Muscle layer of colon (tissue), 2 donors: ENCODE data around the gene PTP4A1.
A peak's percentile ranks its signal among the peaks of the same experiment; 100 is the strongest.
"Not testable (repeated sequence)": the region's sequence is repeated elsewhere in the genome, so short reads cannot be mapped to it uniquely, and the experiment has no call there.

Experiments
- H3K27ac ChIP-seq: one replicate; pipeline ENCODE4 v1.7.0; 2013; ENCODE audit warnings: low read depth, mild to moderate bottlenecking, low read length, moderate library complexity
- H3K27me3 ChIP-seq, 2 donors: one replicate each; pipeline ENCODE4 v1.7.0; 2013; ENCODE audit warnings: low read length in 2 of 2, mild to moderate bottlenecking in 2 of 2; ENCODE audit not compliant: insufficient read depth in 2 of 2, control insufficient read depth in 1 of 2
- H3K36me3 ChIP-seq: one replicate; pipeline ENCODE4 v1.7.0; 2013; ENCODE audit warnings: mild to moderate bottlenecking, low read length; ENCODE audit not compliant: insufficient read depth
- H3K4me1 ChIP-seq: one replicate; pipeline ENCODE4 v1.7.0; 2013; ENCODE audit warnings: mild to moderate bottlenecking, low read length; ENCODE audit not compliant: insufficient read depth
- H3K4me3 ChIP-seq, 2 donors: one replicate each; pipeline ENCODE4 v1.7.0; 2013; ENCODE audit warnings: low read length in 2 of 2, low read depth in 1 of 2, mild to moderate bottlenecking in 1 of 2, moderate library complexity in 1 of 2
- H3K9ac ChIP-seq: one replicate; pipeline ENCODE4 v1.7.0; 2013; ENCODE audit warnings: low read length
- H3K9me3 ChIP-seq: one replicate; pipeline ENCODE4 v1.7.0; 2013; ENCODE audit warnings: mild to moderate bottlenecking, low read length
- donor health status: abdominal sarcoma.
- donor health status: Adenocarcinoma of cecum.

The PTP4A1 gene

GRCh38 chr6:63572044-63572746 is at the start of gene PTP4A1, which contains the start of gene LOC128125822:
Gene PTP4A1 (plus strand): TSS chr6:63572480. CDS start chr6:63576881, 4,401 bp downstream.
Gene LOC128125822 (plus strand): TSS chr6:63572480.
- Histone ChIP-seq H3K4me3 (peak within 1 kb of the TSS; percentile 88 to 98), H3K9ac (peak within 1 kb of the TSS; percentile 64), H3K27ac (peak within 1 kb of the TSS; percentile 100), H3K36me3 (peaks cover 9% of the 10 kb centered on the region), H3K27me3 (no peaks in the 10 kb centered on the region), H3K9me3 (no peaks in the 10 kb centered on the region), H3K4me1 (peaks cover 23% of the 10 kb centered on the region)

DNA sequence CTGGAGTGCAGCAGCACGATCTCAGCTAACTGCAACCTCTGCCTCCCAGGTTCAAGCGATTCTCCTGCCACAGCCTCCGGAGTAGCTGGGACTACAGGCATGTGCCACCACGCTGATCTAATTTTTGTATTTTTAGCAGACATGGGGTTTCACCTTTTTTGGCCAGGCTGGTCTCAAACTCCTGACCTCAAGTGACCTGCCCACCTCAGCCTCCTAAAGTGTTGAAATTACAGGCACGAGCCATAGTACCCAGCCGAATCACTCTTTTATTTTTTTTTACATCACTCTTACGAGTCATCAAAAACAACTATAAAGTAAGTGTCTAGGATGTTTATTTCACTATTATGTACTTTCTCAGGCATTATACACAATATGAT is 49.4 kb upstream of the PTP4A1 start:
- not testable (repeated sequence) for H3K4me3 ChIP-seq, H3K36me3 ChIP-seq, H3K27me3 ChIP-seq, H3K9me3 ChIP-seq, H3K4me1 ChIP-seq, H3K9ac ChIP-seq, H3K27ac ChIP-seq

DNA sequence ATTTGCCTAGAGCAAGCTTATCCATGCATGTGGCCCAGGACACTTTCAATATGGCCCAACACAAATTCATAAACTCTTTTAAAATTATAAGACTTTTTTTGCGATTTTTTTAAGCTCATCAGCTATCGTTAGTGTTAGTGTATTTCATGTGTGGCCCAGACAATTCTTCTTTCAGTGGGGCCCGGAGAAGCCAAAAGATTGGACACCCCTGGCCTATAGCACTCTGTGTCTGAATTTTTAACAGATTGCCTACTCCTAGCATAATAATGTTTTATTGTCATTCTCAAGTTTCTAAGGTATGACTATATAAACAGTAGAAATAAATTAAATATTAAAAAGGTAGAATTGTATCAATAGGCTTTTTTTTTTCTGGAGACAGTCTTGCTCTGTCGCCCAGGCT is 48.6 kb upstream of the PTP4A1 start:
- H3K36me3 ChIP-seq: no peaks in the 10 kb centered on the region
- H3K9me3 ChIP-seq: no peaks in the 10 kb centered on the region
- H3K27me3 ChIP-seq: no peaks in the 10 kb centered on the region
- H3K4me3 ChIP-seq: no peak overlapping the region
- H3K4me1 ChIP-seq: peaks cover 8% of the 10 kb centered on the region
- H3K9ac ChIP-seq: no peak overlapping the region
- no peak overlapping the region for H3K27ac ChIP-seq

GRCh38 chr6:63525186-63525878 is 46.9 kb upstream of the PTP4A1 start:
- H3K9ac ChIP-seq: no peak overlapping the region
- H3K27me3 ChIP-seq: no peaks in the 10 kb centered on the region
- no peak overlapping the region for H3K27ac ChIP-seq
- no peaks in the 10 kb centered on the region for H3K9me3 ChIP-seq
- H3K4me3 ChIP-seq: no peak overlapping the region
- H3K4me1 ChIP-seq: peaks cover 8% of the 10 kb centered on the region
- no peaks in the 10 kb centered on the region for H3K36me3 ChIP-seq

DNA sequence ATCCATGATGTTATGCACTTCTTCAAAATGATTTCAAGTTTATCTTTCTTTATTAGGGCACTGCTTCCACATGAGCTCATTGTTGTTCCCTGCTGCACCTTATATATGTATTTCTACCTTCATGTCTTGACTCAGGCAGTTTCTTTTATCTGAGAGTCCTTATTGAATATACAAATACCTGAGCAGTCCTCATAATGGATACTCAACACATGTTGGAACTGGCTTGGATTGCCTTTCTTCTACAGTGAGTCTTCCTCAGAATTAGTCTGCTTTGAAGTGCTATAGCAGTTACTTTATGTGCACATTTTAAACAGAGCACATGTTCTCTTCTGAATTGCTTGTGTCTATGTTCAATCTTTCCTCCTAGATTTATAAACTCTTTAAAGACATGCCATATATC is 45.3 kb upstream of the PTP4A1 start:
- Histone ChIP-seq H3K9me3 (no peaks in the 10 kb centered on the region), H3K4me1 (peaks cover 8% of the 10 kb centered on the region), H3K27me3 (no peaks in the 10 kb centered on the region), H3K36me3 (no peaks in the 10 kb centered on the region), H3K4me3 (no peak overlapping the region), H3K9ac (no peak overlapping the region), H3K27ac (no peak overlapping the region)

GRCh38 chr6:63527658-63528514 is 44.4 kb upstream of the PTP4A1 start:
- Histone ChIP-seq H3K9ac (no peak overlapping the region), H3K27ac (no peak overlapping the region), H3K4me1 (peaks cover 8% of the 10 kb centered on the region), H3K27me3 (no peaks in the 10 kb centered on the region), H3K9me3 (no peaks in the 10 kb centered on the region), H3K36me3 (no peaks in the 10 kb centered on the region), H3K4me3 (no peak overlapping the region)

GRCh38 chr6:63529498-63529897 is 42.8 kb upstream of the PTP4A1 start:
- H3K27ac ChIP-seq: no peak overlapping the region
- no peak overlapping the region for H3K4me3 ChIP-seq
- H3K4me1 ChIP-seq: peaks cover 8% of the 10 kb centered on the region
- H3K27me3 ChIP-seq: no peaks in the 10 kb centered on the region
- no peak overlapping the region for H3K9ac ChIP-seq
- no peaks in the 10 kb centered on the region for H3K36me3 ChIP-seq
- no peaks in the 10 kb centered on the region for H3K9me3 ChIP-seq

DNA sequence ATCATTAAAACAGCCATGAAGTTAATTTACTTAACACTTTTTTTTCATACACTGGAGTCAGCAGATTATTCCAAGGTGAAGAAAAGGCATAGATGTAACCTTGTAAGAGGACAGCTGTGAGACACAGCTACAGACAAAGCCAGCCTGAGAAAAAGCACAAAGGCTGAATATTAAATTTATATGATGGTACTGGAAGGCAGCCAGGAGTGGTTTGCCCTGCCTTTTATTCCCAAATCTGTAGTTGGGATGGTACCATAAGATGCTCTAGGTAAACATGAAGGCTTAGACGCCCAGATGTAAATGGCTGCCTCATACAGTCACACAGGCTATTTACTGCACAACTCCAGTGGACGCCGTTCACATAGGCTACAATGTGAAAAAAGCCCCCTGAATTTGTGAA is 42.1 kb upstream of the PTP4A1 start:
- Histone ChIP-seq H3K36me3 (no peaks in the 10 kb centered on the region), H3K4me1 (peaks cover 8% of the 10 kb centered on the region), H3K27me3 (no peaks in the 10 kb centered on the region), H3K27ac (no peak overlapping the region), H3K4me3 (no peak overlapping the region), H3K9me3 (no peaks in the 10 kb centered on the region), H3K9ac (no peak overlapping the region)

- no peaks in the 10 kb centered on the region for H3K27me3 ChIP-seq
- no peak overlapping the region for H3K27ac ChIP-seq
- H3K9me3 ChIP-seq: no peaks in the 10 kb centered on the region
- peaks cover 8% of the 10 kb centered on the region for H3K4me1 ChIP-seq
- no peak overlapping the region for H3K4me3 ChIP-seq
- no peaks in the 10 kb centered on the region for H3K36me3 ChIP-seq
- no peak overlapping the region for H3K9ac ChIP-seq
Measured at GRCh38 chr6:63530991-63531390, 41.3 kb upstream of the PTP4A1 start.

DNA sequence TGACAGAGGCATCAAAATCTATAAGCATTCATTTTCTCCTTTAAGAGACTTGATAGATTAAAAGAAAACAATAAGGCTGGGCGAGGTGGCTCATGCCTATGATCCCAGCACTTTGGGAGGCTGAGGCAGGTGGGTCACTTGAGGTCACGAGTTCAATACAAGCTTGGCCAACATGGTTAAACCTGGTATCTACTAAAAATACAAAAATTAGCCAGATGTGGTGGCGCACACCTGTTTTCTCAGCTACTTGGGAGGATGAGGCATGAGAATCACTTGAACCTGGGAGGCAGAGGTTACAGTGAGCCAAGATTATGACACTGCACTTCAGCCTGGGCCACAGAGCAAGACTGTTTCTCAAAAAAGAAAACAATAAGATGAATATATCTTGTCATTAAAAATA is 39.3 kb upstream of the PTP4A1 start:
- no peak overlapping the region for H3K4me3 ChIP-seq
- H3K27ac ChIP-seq: no peak overlapping the region
- no peaks in the 10 kb centered on the region for H3K27me3 ChIP-seq
- H3K9ac ChIP-seq: no peak overlapping the region
- peaks cover 1% of the 10 kb centered on the region for H3K4me1 ChIP-seq
- no peaks in the 10 kb centered on the region for H3K36me3 ChIP-seq
- no peaks in the 10 kb centered on the region for H3K9me3 ChIP-seq

- no peak overlapping the region for H3K9ac ChIP-seq
- no peaks in the 10 kb centered on the region for H3K27me3 ChIP-seq
- no peak overlapping the region for H3K4me3 ChIP-seq
- no peak overlapping the region for H3K27ac ChIP-seq
- no peaks in the 10 kb centered on the region for H3K9me3 ChIP-seq
- H3K4me1 ChIP-seq: no peaks in the 10 kb centered on the region
- no peaks in the 10 kb centered on the region for H3K36me3 ChIP-seq
Measured at GRCh38 chr6:63533952-63534351, 38.3 kb upstream of the PTP4A1 start.
